ENCODE results near the gene RAPSN.

Gene RAPSN

GRCh38 chr11:47408598-47409439 lies 40.1 kb downstream of the RAPSN start:
- no peak for DNase-seq (ENCODE audit: low read depth, low spot score)

GRCh38 chr11:47407746-47408590 lies 41.0 kb downstream of the RAPSN start, which contains the start of gene SLC39A13:
Gene SLC39A13, plus strand, starts transcription at chr11:47408590. Its CDS starts 1,505 bp downstream, at chr11:47410095.
- peak; percentile 88 for DNase-seq (ENCODE audit: low read depth, low spot score)

DNA sequence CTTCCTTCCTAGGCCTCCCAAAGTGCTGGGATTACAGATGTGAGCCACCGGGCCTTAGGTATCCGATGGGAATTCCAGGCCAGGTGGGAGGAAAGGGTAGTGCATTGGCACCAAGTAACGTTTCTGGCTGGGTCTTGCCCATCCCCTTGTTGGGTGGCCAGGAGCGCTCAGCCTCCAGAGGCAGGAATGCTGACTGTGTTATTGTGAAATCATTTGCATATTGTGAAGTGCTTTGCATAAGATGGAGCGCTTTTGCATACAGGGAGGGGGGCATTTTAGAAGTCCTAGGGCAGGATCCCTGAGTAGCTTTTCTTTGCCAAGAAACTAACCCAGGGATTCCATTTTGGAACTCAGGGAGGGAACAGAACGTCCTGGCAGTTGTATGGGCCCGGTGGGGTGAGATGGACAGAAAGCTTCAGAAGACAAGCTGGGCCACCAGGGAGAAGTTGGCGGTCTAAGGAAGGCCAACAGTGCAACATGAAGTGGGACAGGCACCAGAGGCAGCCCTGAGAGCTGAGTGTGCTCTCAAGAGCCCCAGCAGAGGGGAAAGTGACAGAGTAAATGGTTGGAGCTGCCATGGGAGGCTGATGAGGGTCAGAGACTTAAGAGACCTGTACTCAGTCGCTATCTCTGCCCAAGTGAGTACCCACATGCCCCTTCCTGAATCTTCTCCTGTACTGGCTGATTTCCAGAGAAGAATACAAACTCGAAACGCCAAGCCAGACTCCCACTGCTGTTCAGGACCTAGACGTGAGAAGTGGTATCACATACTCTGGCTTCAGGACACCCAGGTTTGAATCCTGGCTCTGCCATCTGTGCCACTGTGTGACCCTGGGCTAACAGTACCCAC lies 41.8 kb downstream of the RAPSN start:
- no peak for DNase-seq (ENCODE audit: low read depth, low spot score)

DNA sequence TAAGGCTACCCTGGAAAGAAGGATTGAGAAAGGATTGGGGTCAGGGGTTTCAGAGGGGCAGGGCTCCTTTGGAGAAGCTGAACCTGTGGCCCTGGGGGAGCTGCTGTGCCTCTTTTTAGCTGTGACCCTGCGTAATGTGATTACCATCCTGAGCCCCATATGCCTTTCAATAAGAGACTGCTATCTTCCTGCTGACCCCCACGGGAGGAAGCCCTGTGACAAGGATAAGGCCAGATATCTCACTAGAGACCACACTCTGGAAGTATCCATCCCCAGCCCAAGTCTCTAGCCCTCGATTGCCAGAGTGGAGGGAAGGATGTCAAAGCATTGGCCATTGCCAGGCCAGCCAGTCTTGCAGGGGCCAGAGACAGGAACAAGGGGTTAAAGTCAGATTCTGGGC lies 45.4 kb downstream of the RAPSN start:
- DNase-seq (ENCODE audit: low read depth, low spot score) = no peak

DNA sequence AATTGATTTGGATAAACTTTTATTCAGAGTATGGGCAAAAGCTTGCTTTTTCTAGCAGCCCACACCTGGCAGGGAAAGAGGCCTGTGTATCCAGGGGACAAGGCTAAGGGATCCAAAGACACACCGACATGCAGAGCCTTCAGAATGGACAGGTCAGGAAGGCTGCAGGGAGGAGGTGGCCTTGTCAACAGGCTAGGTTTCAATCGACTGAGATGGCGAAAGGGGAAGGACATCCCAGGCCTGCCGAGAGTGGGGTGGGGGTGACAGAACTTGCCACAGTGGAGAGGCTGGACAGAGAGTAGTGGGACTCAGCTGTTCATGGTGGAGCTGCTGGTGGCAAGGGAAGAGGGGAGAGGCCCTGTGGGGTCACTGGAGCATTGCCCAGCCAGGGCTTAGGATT lies 45.8 kb downstream of the RAPSN start:
- no peak for DNase-seq (ENCODE audit: low read depth, low spot score)

DNA sequence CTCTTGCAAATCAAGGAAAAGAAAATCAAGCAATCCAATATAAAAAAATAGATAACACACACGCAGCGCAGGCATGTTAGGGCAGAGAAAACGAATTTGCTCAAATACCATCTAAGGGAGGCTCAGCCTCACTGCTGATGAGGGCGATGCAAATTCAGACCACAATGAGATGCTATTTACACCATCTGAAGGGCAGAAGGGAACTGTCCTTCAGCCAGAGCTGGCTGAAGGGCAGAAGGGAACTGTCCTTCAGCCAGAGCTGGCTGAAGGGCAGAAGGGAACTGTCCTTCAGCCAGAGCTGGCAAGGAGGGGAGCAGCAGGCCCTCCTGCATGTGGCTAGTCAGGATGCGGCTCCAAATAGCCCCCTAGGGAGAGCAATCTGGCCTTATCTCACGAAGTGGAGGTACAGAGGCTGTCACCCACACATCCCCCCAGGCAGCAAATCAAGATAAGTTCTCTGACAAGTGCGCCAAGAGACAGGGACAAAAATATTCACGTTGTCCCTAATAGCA lies 48.1 kb downstream of the RAPSN start:
- no peak for DNase-seq (ENCODE audit: low read depth, low spot score)

DNA sequence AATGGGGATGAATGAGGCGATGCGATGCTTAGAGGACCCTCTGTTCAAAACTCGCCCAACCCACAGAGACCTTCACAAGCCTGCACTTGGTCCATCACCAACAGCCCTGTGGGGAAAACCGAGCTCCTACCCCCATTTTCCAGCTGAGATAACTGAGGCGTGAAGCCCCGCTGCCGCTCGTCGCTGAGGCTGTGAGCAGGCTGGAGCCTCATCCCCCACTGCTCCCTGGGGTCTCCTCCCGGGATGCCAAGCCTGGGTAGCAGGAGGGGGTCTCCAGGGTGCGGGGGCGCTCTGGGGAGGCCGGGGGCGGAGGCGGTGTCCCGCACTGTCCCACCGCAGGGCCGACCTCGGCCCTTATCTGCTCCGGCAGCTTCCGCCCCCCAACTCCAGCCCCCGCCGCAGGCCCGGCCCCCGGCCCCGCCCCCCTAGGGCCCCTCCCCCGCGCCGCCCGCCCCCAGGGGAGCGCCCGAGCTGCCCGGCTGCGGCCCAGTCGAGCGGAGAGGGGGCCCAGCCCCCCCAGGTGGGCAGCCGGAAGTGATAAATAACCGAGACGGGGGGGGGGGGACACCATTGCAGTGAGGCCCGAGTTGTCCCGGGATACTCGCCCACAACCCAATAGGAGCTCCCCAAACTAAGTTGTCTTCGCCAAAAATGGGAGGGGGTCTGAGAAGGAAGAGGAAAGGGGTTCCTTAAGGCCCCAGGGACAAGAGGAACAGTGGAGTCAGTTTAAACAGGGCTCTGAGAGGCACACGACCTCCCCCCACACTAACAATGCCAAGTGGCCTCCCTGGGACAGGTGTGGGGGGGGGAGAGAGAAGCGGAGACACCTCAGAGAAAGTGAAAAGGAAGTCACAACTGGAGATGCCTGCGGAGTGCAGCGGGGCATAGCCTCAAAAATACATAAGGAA lies 48.8 kb downstream of the RAPSN start:
- DNase-seq (ENCODE audit: low read depth, low spot score) = no peak

- DNase-seq (ENCODE audit: low read depth, low spot score) = no peak
Measured at GRCh38 chr11:47398551-47398950, 50.4 kb downstream of the RAPSN start.

DNA sequence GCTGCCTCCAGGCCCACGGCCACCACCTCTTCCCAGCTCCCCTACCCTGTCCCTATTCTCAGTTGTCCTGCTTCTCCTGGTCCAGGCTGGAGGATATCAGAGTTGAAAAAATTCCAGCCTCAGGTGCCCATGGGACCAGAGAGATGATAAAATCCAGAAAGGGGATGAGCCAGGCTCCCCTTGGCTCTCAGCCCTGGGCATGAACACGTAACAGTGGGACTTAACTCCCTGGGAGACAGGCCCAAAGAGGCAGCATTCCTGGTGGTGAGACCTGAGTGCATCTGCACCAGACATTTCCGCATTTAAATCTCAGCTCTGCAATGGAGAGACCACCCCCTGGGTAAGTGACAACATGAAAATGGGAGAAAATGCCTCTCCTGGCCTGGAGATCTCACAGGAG lies 50.9 kb downstream of the RAPSN start:
- no peak for DNase-seq (ENCODE audit: low read depth, low spot score)

DNA sequence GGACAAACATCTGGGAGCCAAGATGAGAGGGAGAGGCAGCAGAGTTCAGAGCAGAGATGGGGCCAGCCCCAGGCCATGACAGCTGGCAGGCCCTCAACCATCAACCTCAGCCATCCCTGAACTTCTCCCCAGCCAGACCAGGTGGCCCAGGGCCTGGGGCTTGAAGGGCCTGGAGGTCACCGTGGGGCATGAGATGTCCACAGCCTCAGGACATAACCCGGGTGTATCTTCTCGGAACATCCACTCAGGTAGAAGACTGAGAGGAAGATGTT lies 53.0 kb downstream of the RAPSN start:
- no peak for DNase-seq (ENCODE audit: low read depth, low spot score)

DNA sequence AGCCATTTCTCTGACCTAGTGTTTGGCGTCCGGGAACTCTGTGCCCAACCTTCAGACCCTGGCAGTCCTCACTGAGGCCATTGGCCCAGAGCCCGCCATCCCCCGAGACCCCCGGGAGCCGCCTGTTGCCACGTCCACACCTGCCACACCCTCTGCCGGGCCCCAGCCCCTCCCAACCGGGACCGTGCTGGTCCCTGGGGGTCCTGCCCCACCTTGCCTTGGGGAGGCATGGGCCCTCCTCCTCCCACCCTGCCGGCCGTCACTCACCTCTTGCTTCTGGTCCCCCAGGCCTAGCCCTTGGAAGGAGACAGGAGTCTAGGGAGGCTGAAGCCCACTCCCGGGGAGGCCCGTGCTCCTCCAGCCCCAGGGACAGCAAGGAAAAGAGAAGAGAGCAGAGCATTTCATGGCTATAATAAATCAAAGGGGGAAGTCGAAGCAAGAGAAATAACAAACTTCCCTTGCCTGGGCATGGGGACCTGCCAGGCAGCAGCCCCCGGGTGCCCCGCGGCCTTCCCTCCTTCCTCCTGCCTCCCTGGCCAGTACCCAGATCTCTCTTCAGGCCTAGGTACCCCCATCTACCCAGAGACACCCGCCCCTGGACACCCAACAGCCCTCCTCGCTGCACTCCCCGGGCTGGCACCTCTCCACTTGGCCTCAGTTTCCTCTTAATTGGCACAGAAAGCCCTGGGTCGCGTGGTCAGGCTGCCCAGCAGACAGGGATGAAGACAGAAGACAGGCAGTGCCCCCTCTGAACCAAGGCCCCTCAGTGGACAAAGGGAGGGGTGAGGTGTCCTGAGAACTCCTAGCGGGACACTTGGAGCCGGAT lies 53.5 kb downstream of the RAPSN start:
- no peak for DNase-seq (ENCODE audit: low read depth, low spot score)

- no peak for DNase-seq (ENCODE audit: low read depth, low spot score)
Measured at GRCh38 chr11:47394322-47395222, 54.4 kb downstream of the RAPSN start.

- DNase-seq (ENCODE audit: low read depth, low spot score) = no peak
Measured at GRCh38 chr11:47394050-47394321, 55.0 kb downstream of the RAPSN start.

- DNase-seq (ENCODE audit: low read depth, low spot score) = no peak
Measured at GRCh38 chr11:47393163-47394049, 55.5 kb downstream of the RAPSN start.

- no peak for DNase-seq (ENCODE audit: low read depth, low spot score)
Measured at GRCh38 chr11:47392546-47393162, 56.3 kb downstream of the RAPSN start.

DNA sequence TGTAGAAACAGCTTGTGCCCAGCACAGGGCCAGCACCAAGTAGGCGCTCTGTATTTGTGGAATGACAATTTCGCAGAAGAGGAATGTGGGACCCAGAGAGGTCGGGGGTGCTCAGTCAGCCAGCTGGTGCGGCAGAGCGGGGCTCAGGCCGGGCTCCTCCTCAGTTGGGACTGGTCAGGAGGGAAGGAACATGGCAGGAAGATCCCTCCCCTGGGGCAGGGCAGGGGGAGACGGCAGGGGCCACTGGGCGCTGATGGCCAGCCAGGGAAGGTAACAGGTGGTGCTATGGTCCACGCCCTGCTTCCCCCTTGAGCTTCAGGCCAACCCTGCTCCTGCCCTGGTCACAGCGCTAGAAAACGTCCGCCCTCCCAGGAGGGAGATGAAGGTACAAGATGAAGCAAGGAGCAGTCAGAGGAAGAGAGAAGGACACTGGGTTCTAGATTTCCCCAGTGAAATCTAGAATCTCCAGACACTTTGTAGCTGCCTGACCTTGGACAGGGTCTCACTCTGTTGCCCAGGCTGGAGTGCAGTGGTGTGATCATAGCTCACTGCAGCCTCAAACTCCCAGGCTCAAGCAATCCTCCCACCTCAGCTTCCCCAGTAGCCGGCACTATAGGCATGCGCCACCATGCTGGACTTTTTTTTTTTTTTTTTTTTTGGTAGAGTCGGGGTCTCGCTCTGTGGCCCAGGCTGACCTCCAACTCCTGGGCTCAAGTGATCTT lies 57.1 kb downstream of the RAPSN start:
- no peak for DNase-seq (ENCODE audit: low read depth, low spot score)

GRCh38 chr11:47391077-47391583 lies 57.8 kb downstream of the RAPSN start:
- no peak for DNase-seq (ENCODE audit: low read depth, low spot score)
